NCI-H345 (cell line): ENCODE measurements around the gene PTPRN2.

Experiments
- DNase-seq: peaks from one replicate; lab custom pipeline; 2025; lab: John Stamatoyannopoulos, UW

PTPRN2 gene

DNA sequence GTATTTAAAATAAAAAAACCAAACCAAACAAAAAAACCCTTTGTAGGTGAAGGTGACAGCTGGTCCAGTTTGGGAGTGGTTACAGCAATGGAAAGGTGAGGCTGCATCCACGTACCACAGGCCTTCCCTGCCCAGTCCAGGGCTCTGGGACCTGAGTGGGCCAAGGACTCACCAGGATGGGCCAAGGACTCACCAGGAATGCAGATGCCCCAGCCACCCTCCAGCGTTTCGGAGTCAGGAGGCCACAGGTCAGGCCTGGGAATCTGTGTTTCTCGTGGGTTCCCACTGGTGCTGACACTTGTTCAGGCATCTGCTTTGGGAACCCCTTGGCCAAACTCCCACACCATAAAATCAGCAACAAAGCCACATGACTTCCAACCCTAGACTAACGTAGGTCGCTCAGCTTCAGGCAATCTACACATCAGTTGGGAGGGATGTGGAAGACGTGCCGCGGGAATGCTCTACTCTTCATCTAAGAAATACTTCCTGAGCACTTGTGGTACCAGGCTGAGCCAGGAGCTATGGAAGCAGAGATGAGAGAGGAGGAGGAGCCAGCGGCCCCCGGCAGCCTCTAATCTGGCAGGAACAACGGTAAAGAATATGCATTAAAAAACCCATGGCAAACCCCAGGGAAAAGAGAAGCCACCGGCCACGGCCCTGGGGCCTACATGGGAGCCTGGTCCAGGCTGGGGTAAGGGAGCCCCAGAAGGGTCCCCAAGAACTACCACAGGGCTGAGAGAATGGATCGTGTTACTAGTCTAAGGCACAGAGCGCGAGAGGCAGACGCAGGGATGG, 473.4 kb downstream of the PTPRN2 start:
- DNase-seq = no peak

DNA sequence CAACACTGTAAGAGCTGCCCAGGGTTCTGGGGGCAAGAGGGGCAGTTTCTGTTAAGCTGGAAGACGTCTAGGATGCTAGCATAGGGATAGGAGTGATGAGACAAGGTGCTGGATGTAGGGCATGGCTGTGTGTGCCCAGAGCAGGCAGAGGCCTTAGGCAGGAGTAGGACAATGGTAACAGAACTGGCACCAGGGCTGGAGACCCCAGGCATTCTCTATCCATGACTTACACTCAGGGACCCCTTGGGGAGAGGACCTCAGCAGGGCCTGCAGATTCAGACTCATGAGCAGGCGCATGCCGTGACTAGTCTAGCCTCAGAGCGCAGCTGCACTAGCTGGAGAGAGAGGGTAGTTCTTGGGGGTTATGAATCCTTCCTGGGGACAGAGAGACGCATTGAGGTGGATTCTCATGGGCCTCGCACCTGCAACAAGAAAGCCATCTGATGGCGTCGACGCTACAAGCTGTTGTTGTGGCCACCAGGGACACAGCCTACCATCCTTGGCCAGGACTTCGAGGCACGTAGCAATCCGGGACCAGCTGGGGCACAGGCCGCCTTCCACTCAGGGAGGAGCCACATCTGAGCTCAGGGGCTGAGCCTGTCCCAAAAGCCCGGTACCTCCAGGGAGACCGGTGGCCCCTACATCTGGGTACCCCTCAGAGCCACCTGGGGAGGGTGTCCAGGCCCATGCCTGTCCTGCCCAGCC, 474.1 kb downstream of the PTPRN2 start:
- DNase-seq = no peak

DNA sequence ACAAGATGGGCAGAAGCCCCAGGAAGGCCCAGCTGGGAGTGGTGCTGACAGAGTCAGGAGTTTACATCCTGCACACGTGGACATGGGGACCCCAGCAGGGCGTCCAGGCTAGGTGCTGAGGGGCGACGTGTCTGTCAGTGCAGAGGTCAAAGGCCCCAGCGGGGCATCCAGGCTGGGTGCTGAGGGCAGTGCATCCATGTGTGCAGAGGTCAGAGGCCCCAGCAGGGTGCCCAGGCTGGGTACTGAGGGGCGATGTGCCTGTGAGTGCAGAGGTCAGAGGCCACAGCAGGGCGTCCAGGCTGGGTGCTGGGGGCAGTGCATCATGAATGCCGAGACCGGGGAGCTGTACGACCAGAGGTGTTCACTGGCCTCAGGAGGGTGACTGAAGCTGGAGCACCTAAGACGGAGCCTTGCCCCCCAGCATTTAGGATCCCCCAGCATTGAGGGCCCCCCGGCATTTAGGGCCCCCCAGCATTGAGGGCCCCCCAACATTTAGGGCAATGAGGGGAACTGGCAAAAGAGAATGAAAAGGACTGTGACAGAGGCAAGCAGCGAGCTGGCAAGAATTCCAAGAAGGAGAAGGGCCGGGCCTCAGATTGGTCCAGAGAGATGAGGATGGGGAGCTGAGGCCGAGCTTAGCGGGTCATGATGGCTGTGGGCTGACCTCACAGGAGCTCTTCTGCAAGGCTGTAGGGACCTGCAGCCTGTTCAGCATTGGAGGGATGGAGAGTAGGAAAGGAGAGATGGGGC, 474.9 kb downstream of the PTPRN2 start:
- no peak for DNase-seq

- no peak for DNase-seq
Observed at GRCh38 chr7:158111906-158112570, 475.6 kb downstream of the PTPRN2 start.

DNA sequence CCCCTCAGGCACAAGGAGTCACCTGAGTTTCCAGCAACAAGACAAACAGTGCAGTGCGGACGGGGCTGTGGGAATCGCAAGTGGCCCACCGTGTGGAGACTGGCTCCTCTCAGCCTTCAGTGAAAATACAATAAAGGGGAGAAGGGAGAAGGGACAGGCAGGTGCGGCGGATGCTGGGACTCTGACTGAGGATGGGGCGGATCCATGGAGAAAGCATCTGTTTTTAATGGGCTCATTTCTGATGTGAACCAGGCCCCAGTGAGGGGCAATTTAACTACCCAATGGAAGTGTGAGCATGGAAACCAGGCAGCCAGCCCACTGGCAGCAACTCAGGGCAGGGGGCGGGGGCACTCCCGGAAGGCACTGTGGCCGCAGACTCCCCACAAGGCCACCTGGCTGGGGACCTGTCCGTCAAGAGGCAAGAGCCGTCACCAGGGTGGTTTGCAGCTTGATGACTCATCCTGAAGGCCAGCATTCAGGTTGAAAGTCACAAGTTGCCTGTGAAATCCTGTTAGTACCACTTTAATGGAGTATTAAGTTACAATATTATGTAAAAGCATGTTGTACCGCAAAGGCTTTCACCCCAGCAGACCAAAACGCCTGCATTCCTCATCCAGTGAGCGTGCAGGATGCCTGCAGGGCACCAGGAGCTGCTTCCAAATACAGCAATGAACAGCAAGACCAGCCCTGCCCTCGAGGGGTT, 476.4 kb downstream of the PTPRN2 start:
- peak; percentile 81 for DNase-seq

DNA sequence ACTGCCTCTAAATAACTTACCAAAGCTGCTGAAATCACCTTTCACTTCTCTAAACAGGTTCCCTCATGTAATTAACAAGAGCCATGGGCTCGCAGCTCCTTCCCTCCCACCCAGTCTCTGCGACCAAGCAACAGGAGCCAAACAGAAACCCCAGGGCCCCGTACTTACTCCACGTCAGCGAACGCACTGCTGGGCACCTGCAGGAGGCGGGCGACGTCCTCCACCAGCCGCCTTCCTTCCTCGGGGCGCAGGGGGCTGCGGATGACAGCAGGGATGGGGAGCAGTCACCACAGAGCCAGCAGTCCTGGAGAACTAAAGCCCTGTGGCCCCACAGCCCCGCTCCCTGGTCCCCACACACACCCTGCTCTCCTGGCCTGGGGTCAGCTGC, 477.0 kb downstream of the PTPRN2 start:
- DNase-seq = no peak

DNA sequence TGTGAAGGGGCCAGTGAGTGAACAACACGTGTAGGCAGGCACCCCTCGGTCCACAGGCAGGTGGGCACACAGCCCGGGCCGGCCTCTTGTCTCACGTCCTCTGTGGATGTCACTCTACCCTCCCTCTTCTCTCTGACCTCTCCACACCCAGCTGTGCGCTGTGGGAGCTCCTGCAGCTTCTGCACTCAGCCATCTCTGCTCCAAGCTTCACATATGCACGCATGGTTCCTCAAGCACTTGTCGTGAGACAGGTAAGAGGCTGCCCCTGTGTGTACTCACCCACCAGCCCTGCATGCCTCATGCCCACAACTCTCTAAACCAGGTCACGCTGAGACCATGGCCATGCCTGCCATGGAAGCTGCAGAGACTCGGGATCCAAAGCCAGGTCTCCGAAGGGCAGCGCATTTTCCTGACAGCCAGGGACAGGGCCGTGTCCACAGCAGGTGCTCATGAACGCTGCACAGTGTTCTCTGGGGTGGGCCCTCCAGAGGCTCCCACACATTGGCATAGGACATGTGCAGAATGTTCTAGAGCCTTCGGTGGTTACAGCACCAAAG, 477.5 kb downstream of the PTPRN2 start:
- no peak for DNase-seq

GRCh38 chr7:158109364-158110033, 478.1 kb downstream of the PTPRN2 start:
- DNase-seq = peak; percentile 50

DNA sequence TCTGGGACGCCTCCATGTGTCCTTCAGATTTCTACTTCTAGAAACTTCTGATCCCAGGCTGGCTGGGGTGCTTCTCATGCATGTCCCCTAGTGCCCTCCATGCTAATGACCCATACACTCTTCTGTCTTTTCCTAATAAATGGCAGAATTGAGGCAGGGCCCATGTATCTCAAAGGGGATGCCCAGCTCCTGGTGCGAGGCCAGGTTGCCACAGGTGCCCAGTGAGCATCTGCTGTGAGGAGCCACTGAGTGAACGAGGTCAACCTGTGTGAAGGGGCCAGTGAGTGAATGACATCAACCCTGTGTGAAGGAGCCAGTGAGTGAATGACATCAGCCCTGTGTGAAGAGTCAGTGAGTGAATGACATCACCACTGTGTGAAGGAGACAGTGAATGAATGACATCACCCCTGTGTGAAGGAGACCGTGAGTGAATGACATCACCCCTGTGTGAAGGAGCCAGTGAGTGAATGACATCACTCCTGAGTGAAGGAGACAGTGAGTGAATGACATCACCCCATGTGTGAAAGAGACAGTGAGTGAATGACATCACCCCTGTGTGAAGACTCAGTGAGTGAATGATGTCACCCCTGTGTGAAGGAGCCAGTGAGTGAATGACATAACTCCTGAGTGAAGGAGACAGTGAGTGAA, 478.9 kb downstream of the PTPRN2 start:
- DNase-seq = peak; percentile 31

DNA sequence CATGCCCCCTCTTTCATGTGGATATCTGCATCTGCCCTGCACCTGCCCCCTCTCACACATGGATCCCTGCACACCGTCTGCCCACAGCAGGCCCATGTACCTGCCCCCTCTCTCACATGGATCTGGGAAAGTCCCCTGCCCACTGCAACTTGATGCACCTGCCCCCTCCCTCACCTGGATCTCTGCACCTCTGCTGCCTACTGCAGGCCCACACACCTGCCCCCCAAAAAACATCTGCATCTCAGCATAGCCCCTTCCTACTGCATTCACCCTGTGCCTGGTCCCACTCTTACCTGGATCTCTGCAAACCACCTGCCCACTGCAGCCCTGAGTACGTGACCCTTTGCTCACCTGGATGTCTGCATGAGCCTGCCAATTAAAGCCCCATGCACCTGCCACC, 479.8 kb downstream of the PTPRN2 start:
- DNase-seq = no peak

GRCh38 chr7:158106272-158106671, 481.4 kb downstream of the PTPRN2 start:
- DNase-seq = no peak

DNA sequence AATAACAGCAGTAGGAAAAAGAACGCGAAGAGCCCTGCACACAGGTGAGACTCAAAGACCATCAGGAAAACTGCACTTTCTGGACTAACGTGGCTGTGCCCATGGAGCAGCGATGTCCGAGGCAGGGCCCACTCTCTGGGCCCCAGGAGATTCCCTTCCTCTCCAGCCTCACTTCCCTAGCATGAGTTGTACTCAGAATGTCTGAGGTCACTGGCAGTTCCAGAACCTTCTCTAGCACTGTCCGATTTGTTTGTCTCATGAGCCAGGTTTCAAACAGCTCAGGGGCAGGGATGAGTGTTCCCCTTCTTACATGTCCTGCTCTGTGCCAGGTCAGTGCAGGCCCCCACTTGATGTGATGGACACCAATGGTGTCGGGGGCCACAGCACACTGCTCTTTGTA, 484.2 kb downstream of the PTPRN2 start:
- DNase-seq = no peak

DNA sequence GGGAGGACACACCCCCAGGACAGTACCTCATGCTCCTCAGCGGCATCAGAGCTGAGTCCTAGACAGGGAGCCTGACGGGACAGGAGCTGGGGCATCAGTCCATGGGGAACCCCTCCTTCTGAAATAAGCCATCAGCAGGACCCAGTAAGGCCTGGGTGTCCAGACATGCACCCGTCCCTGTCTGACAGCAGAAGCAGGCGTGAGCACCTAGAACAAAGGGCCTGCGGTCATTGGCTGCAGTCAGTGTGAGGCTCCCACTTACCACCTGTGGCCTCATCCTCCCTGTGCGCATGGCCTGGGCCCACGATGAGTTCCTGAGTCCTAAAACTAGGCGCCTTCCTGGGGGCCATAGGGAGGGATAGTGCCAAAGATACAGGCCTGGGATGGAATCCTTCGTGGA, 484.7 kb downstream of the PTPRN2 start:
- no peak for DNase-seq

GRCh38 chr7:158101821-158102450, 485.7 kb downstream of the PTPRN2 start:
- DNase-seq = no peak

DNA sequence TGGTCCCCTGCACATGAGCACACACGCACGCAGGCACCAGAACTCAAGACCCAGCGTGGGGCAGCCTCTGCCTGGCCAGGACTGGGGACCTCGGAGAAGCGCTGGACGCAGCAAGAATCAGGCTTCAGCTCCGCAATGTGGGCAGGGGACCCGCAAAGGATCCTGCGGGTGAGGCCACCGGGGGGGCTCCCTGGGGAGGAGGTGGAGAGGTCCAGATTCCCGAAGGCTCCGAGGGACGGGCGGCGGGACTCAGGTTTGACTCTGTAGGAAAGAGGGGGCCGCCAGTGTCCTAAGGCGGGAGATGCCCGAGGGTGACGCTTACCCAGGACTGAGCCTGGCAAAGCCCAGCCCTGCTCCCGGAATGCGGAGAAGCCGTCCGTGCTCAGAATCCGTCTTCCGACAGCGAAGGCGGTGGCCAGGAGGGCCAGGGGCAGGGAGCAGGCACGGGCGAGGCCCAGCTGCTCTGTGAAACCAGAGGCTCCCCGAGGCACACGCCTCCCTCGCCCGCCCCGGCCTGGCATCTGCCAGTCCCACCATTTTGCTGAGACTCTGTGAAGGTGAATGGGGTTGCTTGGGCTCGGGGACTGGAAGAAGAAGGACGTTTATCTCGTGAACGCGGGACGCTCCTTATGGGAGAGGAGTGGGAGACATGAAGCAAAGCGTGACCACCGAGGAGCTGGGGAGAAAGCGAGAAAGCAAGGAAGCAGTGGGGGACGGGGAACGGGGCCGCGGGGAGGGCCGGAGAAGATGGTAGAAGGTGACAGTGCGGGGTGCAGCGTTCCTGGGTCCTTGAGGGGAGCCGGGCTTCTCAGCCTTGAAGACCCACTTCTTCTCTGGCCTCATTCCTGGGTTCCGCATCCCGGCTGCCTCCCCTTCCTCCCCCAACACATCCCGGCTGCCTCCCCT, 489.2 kb downstream of the PTPRN2 start:
- DNase-seq = no peak

- DNase-seq = no peak
Observed at GRCh38 chr7:158097453-158098124, 490.0 kb downstream of the PTPRN2 start.

GRCh38 chr7:158097106-158097452, 490.5 kb downstream of the PTPRN2 start:
- no peak for DNase-seq

DNA sequence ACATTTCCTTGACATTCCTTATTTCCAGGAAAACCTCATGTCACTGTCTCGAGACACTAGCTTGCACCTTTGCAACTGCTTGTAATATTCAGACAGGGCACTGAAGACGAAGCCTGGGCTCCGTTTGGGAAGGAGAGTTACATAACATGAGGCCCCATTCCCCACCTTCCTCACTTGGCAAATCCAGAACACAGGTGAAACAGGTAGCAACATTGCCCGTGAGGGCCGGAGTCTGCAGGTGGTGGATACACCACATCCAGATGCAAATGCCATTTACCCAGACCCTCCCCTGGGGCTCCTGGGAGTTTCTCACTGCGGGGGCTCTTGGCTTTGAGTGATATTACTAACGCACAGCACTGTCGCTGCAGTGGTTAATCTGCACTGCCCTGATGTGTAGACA, 491.0 kb downstream of the PTPRN2 start:
- DNase-seq = no peak
